CD1c-positive myeloid dendritic cell (primary cell): ENCODE results near the gene PRKAG2.

ENCODE experiments used
- DNase-seq: peaks from one replicate; pipeline ENCODE4 v3.0.0-alpha.2; 2016; ENCODE audit errors: extremely low spot score

PRKAG2 gene

GRCh38 chr7:151678227-151678604 is 198.7 kb downstream of the PRKAG2 start:
- no peak for DNase-seq

GRCh38 chr7:151677581-151678226 is 199.2 kb downstream of the PRKAG2 start:
- no peak for DNase-seq

GRCh38 chr7:151676759-151677158 is 200.2 kb downstream of the PRKAG2 start:
- DNase-seq = no peak

- no peak for DNase-seq
Measured at GRCh38 chr7:151675196-151675920, 201.6 kb downstream of the PRKAG2 start.

GRCh38 chr7:151674161-151674920 is 202.6 kb downstream of the PRKAG2 start:
- no peak for DNase-seq

GRCh38 chr7:151673216-151673615 is 203.7 kb downstream of the PRKAG2 start:
- DNase-seq = no peak

GRCh38 chr7:151672716-151673115 is 204.2 kb downstream of the PRKAG2 start:
- no peak for DNase-seq

GRCh38 chr7:151671514-151671913 is 205.4 kb downstream of the PRKAG2 start:
- no peak for DNase-seq

- DNase-seq = no peak
Measured at GRCh38 chr7:151669762-151670161, 207.2 kb downstream of the PRKAG2 start.

- DNase-seq = no peak
Measured at GRCh38 chr7:151666886-151667285, 210.0 kb downstream of the PRKAG2 start.

GRCh38 chr7:151665368-151665767 is 211.5 kb downstream of the PRKAG2 start:
- no peak for DNase-seq

- no peak for DNase-seq
Measured at GRCh38 chr7:151664268-151664667, 212.6 kb downstream of the PRKAG2 start.

- DNase-seq = no peak
Measured at GRCh38 chr7:151663382-151664100, 213.4 kb downstream of the PRKAG2 start.

- no peak for DNase-seq
Measured at GRCh38 chr7:151662251-151662826, 214.6 kb downstream of the PRKAG2 start.

GRCh38 chr7:151661587-151661986 is 215.3 kb downstream of the PRKAG2 start:
- DNase-seq = no peak

- DNase-seq = no peak
Measured at GRCh38 chr7:151660141-151660540, 216.8 kb downstream of the PRKAG2 start.

- no peak for DNase-seq
Measured at GRCh38 chr7:151659219-151659618, 217.7 kb downstream of the PRKAG2 start.

GRCh38 chr7:151658778-151659177 is 218.1 kb downstream of the PRKAG2 start:
- no peak for DNase-seq

- no peak for DNase-seq
Measured at GRCh38 chr7:151657173-151657572, 219.7 kb downstream of the PRKAG2 start.

- DNase-seq = no peak
Measured at GRCh38 chr7:151655555-151655954, 221.4 kb downstream of the PRKAG2 start.

GRCh38 chr7:151652111-151652510 is 224.8 kb downstream of the PRKAG2 start:
- no peak for DNase-seq

- DNase-seq = no peak
Measured at GRCh38 chr7:151650161-151650560, 226.8 kb downstream of the PRKAG2 start.
